ENCODE results near the gene PIAS1.
"Not testable (repeated sequence)": the region's sequence is repeated elsewhere in the genome, so short reads cannot be mapped to it uniquely, and the experiment has no call there.

DNA sequence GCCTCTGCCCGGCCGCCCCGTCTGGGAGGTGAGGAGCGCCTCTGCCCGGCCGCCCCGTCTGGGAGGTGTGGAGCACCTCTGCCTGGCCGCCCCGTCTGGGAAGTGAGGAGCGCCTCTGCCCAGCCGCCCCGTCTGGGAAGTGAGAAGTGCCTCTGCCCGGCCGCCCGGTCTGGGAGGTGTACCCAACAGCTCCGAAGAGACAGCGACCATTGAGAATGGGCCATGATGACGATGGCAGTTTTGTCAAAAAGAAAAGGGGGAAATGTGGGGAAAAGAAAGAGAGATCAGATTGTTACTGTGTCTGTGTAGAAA is 168.3 kb downstream of the PIAS1 start:
- TF ChIP-seq, protein P1, sequence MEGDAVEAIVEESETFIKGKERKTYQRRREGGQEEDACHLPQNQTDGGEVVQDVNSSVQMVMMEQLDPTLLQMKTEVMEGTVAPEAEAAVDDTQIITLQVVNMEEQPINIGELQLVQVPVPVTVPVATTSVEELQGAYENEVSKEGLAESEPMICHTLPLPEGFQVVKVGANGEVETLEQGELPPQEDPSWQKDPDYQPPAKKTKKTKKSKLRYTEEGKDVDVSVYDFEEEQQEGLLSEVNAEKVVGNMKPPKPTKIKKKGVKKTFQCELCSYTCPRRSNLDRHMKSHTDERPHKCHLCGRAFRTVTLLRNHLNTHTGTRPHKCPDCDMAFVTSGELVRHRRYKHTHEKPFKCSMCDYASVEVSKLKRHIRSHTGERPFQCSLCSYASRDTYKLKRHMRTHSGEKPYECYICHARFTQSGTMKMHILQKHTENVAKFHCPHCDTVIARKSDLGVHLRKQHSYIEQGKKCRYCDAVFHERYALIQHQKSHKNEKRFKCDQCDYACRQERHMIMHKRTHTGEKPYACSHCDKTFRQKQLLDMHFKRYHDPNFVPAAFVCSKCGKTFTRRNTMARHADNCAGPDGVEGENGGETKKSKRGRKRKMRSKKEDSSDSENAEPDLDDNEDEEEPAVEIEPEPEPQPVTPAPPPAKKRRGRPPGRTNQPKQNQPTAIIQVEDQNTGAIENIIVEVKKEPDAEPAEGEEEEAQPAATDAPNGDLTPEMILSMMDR (IDR thresholded peaks at IDR 0.05), result not testable (repeated sequence)
- TF ChIP-seq POLR2A (IDR thresholded peaks at IDR 0.05), result not testable (repeated sequence)
